GM12892 (cell line): ENCODE measurements around the gene ZDHHC14.

Experiments
- POLR2A ChIP-seq: IDR thresholded peaks from 2 replicates; pipeline ENCODE4 v1.6.1; 2011; ENCODE audit warnings: low read depth, low read length, control low read depth
- POLR2AphosphoS5 ChIP-seq: IDR thresholded peaks from 2 replicates; pipeline ENCODE4 v1.6.1; 2011; ENCODE audit warnings: low read depth, low read length, control low read depth
- TAF1 ChIP-seq: IDR thresholded peaks from 2 replicates; pipeline ENCODE4 v1.6.1; 2011; ENCODE audit warnings: low read depth, mild to moderate bottlenecking, control low read depth, low read length, borderline replicate concordance

- TF ChIP-seq POLR2A = no peak
- TF ChIP-seq POLR2AphosphoS5 = no peak
- TF ChIP-seq TAF1 = no peak
Observed at GRCh38 chr6:157527471-157527907, 146.5 kb downstream of the ZDHHC14 start.
